SIG-M5 treated with dmso at 0.1 percent for 504 hours (cell line): Measurements from ENCODE around the gene CXXC5.

Source experiments
- DNase-seq: peaks from one replicate; lab custom pipeline; 2025; ENCODE audit not compliant: unreplicated experiment; lab: John Stamatoyannopoulos, UW

The CXXC5 gene

GRCh38 chr5:139678751-139679750, 30.9 kb downstream of the CXXC5 start:
- no peak for DNase-seq

- no peak for DNase-seq
Measured at GRCh38 chr5:139680368-139681111, 32.4 kb downstream of the CXXC5 start.

- no peak for DNase-seq
Measured at GRCh38 chr5:139681112-139681458, 32.9 kb downstream of the CXXC5 start.

GRCh38 chr5:139681466-139681865, 33.3 kb downstream of the CXXC5 start:
- DNase-seq: no peak

- DNase-seq: no peak
Measured at GRCh38 chr5:139682016-139682975, 34.1 kb downstream of the CXXC5 start.

- DNase-seq: no peak
Measured at GRCh38 chr5:139683295-139684271, 35.4 kb downstream of the CXXC5 start.

- DNase-seq: no peak
Measured at GRCh38 chr5:139684350-139684880, 36.3 kb downstream of the CXXC5 start.

- DNase-seq: no peak
Measured at GRCh38 chr5:139684881-139685749, 37.0 kb downstream of the CXXC5 start.

GRCh38 chr5:139685886-139686285, 37.7 kb downstream of the CXXC5 start:
- no peak for DNase-seq

GRCh38 chr5:139686356-139686705, 38.2 kb downstream of the CXXC5 start:
- no peak for DNase-seq

GRCh38 chr5:139686706-139687441, 38.7 kb downstream of the CXXC5 start:
- no peak for DNase-seq

- no peak for DNase-seq
Measured at GRCh38 chr5:139687656-139688055, 39.5 kb downstream of the CXXC5 start.

GRCh38 chr5:139688088-139688702, 40.0 kb downstream of the CXXC5 start:
- DNase-seq: no peak

- DNase-seq: no peak
Measured at GRCh38 chr5:139688751-139689372, 40.7 kb downstream of the CXXC5 start.

GRCh38 chr5:139689631-139690063, 41.5 kb downstream of the CXXC5 start:
- DNase-seq: no peak

GRCh38 chr5:139690064-139690802, 42.1 kb downstream of the CXXC5 start:
- DNase-seq: no peak
